Trophoblast cell (in vitro differentiated cells and primary cell): Measurements from ENCODE around the gene GOLGA6L2.
"Not testable (repeated sequence)": the region's sequence is repeated elsewhere in the genome, so short reads cannot be mapped to it uniquely, and the experiment has no call there.

Experiments used
- DNase-seq, 2 donors: peaks; one replicate each; pipeline ENCODE4 v3.0.0-alpha.2; 2016
- H2AFZ ChIP-seq: 2 replicates; pipeline ENCODE4 v1.6.1; 2013; ENCODE audit warnings: low read length, moderate library complexity, mild to moderate bottlenecking; ENCODE audit not compliant: insufficient read depth, poor library complexity
- H2AK5ac ChIP-seq: 2 replicates; pipeline ENCODE4 v1.6.1; 2013; ENCODE audit warnings: mild to moderate bottlenecking, low read length
- H2BK120ac ChIP-seq: 2 replicates; pipeline ENCODE4 v1.6.1; 2013; ENCODE audit warnings: low read length, mild to moderate bottlenecking, moderate library complexity; ENCODE audit not compliant: insufficient read depth, poor library complexity
- H2BK12ac ChIP-seq: 2 replicates; pipeline ENCODE4 v1.6.1; 2013; ENCODE audit warnings: mild to moderate bottlenecking, low read length, moderate library complexity
- H2BK5ac ChIP-seq: 2 replicates; pipeline ENCODE4 v1.6.1; 2013; ENCODE audit warnings: low read length, low read depth, moderate library complexity, mild to moderate bottlenecking; ENCODE audit not compliant: poor library complexity
- H3K14ac ChIP-seq: 2 replicates; pipeline ENCODE4 v1.6.1; 2013; ENCODE audit warnings: mild to moderate bottlenecking, low read length
- H3K18ac ChIP-seq: 2 replicates; pipeline ENCODE4 v1.6.1; 2013; ENCODE audit warnings: mild to moderate bottlenecking, low read length
- H3K23ac ChIP-seq: 2 replicates; pipeline ENCODE4 v1.6.1; 2013; ENCODE audit warnings: low read length
- H3K27ac ChIP-seq: 2 replicates; pipeline ENCODE4 v1.5.1; 2013; ENCODE audit warnings: low read depth, mild to moderate bottlenecking, inconsistent platforms, low read length, moderate library complexity
- H3K27me3 ChIP-seq: 2 replicates; pipeline ENCODE4 v1.6.1; 2013; ENCODE audit warnings: inconsistent platforms, mild to moderate bottlenecking, low read length, moderate library complexity; ENCODE audit not compliant: insufficient read depth
- H3K36me3 ChIP-seq, 2 experiments: 1 replicate in 1 of 2; 2 replicates in 1 of 2; pipeline ENCODE4 v1.6.1; 2013; ENCODE audit warnings: low read length in 2 of 2, mild to moderate bottlenecking in 2 of 2, moderate library complexity in 1 of 2; ENCODE audit not compliant: insufficient read depth in 2 of 2, control insufficient read depth in 1 of 2
- H3K4ac ChIP-seq: 2 replicates; pipeline ENCODE4 v1.6.1; 2013; ENCODE audit warnings: low read depth, mild to moderate bottlenecking, low read length, moderate library complexity
- H3K4me1 ChIP-seq, 2 experiments: 1 replicate in 1 of 2; 2 replicates in 1 of 2; pipeline ENCODE4 v1.6.1; 2013; ENCODE audit warnings: low read length in 2 of 2, mild to moderate bottlenecking in 2 of 2, moderate library complexity in 1 of 2; ENCODE audit not compliant: insufficient read depth in 2 of 2, control insufficient read depth in 1 of 2
- H3K4me2 ChIP-seq: 2 replicates; pipeline ENCODE4 v1.6.1; 2013; ENCODE audit warnings: inconsistent platforms, mild to moderate bottlenecking, low read length, moderate library complexity
- H3K4me3 ChIP-seq: 2 replicates; pipeline ENCODE4 v1.5.1; 2013; ENCODE audit warnings: mild to moderate bottlenecking, low read depth, low read length, inconsistent platforms
- H3K79me1 ChIP-seq: one replicate; pipeline ENCODE4 v1.6.1; 2013; ENCODE audit warnings: low read length
- H3K79me2 ChIP-seq: 2 replicates; pipeline ENCODE4 v1.6.1; 2013; ENCODE audit warnings: low read length, mild to moderate bottlenecking; ENCODE audit not compliant: control insufficient read depth, insufficient read depth, poor library complexity
- H3K9ac ChIP-seq: 2 replicates; pipeline ENCODE4 v1.6.1; 2013; ENCODE audit warnings: mild to moderate bottlenecking, low read length
- H3K9me3 ChIP-seq: 2 replicates; pipeline ENCODE4 v1.6.1; 2013; ENCODE audit warnings: low read depth, mild to moderate bottlenecking, control low read depth, inconsistent platforms, low read length; ENCODE audit not compliant: insufficient read depth
- H4K12ac ChIP-seq: 2 replicates; pipeline ENCODE4 v1.6.1; 2013; ENCODE audit warnings: low read depth, mild to moderate bottlenecking, low read length, moderate library complexity
- H4K8ac ChIP-seq: 2 replicates; pipeline ENCODE4 v1.6.1; 2013; ENCODE audit warnings: low read depth, mild to moderate bottlenecking, low read length, moderate library complexity
- H4K91ac ChIP-seq: one replicate; pipeline ENCODE4 v1.6.1; 2013; ENCODE audit warnings: low read depth, mild to moderate bottlenecking, low read length, moderate library complexity
- WGBS: extraction: QIAGEN DNeasy Blood & Tissue Kit; methylation state at CpG from one replicate; pipeline ENCODE4 v1.1.7; 2013; ENCODE audit warnings: missing lambda C conversion rate; ENCODE audit not compliant: insufficient read length, insufficient coverage; ENCODE audit errors: extremely low coverage; 5-methylcytosine and 5-hydroxymethylcytosine counted together

Gene GOLGA6L2

DNA sequence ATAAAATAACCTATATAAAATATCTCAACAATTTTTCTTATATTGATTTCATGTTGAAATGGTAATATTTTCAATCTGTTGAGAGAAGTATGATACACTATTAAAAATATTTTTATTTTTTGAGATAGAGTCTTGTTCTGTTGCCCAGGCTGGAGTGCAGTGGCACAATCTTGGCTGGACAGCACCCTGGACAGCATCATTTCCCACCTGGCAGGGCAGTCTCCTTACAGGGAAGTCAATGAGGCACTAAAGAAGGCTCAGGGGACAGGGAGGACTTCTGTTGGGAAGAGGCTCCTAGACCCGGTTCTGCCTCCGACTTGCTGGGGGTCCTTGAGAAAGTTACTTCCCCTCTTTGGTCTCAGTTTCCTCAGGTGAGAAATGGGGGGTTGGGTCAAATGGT lies 9.4 kb downstream of the GOLGA6L2 start:
- Histone ChIP-seq H3K27me3 (no peaks in the 10 kb centered on the region), H4K12ac (no peak overlapping the region), H2BK12ac (no peak overlapping the region), H4K91ac (no peak overlapping the region), H3K4ac (no peak overlapping the region), H3K9ac (no peak overlapping the region), H3K9me3 (peaks cover 21% of the 10 kb centered on the region), H3K27ac (no peak overlapping the region), H3K18ac (no peak overlapping the region), H2BK5ac (no peak overlapping the region), H3K79me1 (no peaks in the 10 kb centered on the region), H3K79me2 (no peaks in the 10 kb centered on the region), H2AK5ac (no peak overlapping the region), H2AFZ (no peak overlapping the region), H4K8ac (no peak overlapping the region), H3K4me3 (no peak overlapping the region), H2BK120ac (no peak overlapping the region), H3K14ac (no peak overlapping the region), H3K4me1 (no peaks in the 10 kb centered on the region), H3K23ac (no peak overlapping the region), H3K36me3 (no peaks in the 10 kb centered on the region), H3K4me2 (no peak overlapping the region)
- no CpG with 5 or more reads among the region's 2 CpGs for WGBS
- DNase-seq: no peak

DNA sequence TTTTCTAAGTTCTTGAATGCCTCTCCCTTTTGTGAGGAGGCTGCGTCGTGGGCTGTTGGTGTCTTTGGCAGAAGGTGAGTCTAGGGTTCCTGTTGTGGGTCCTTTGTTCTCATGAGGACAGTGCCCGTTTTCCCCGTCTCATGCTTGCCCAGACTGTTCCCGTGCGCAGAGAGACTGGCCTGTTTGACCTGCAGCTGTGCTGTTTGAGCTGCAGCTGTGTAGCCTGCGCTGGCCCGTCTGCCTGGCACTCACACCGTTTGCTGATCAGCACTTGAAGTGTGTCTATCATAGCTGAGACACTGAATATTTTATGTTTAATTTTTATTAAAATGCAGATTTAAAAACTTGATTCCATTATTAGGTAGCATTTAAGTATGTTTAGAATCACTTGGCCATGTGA lies 9.9 kb downstream of the GOLGA6L2 start:
- Histone ChIP-seq H2AFZ (no peak overlapping the region), H3K9ac (no peak overlapping the region), H3K18ac (no peak overlapping the region), H3K4me3 (no peak overlapping the region), H3K4me2 (no peak overlapping the region), H4K12ac (no peak overlapping the region), H3K4me1 (no peaks in the 10 kb centered on the region), H2AK5ac (no peak overlapping the region), H3K36me3 (no peaks in the 10 kb centered on the region), H3K23ac (no peak overlapping the region), H3K9me3 (peaks cover 21% of the 10 kb centered on the region), H3K14ac (no peak overlapping the region), H2BK12ac (no peak overlapping the region), H3K4ac (no peak overlapping the region), H2BK120ac (no peak overlapping the region), H3K27me3 (no peaks in the 10 kb centered on the region), H3K79me1 (no peaks in the 10 kb centered on the region), H4K91ac (no peak overlapping the region), H2BK5ac (no peak overlapping the region), H4K8ac (no peak overlapping the region), H3K27ac (no peak overlapping the region), H3K79me2 (no peaks in the 10 kb centered on the region)
- DNase-seq: no peak
- no CpG with 5 or more reads among the region's 9 CpGs for WGBS

DNA sequence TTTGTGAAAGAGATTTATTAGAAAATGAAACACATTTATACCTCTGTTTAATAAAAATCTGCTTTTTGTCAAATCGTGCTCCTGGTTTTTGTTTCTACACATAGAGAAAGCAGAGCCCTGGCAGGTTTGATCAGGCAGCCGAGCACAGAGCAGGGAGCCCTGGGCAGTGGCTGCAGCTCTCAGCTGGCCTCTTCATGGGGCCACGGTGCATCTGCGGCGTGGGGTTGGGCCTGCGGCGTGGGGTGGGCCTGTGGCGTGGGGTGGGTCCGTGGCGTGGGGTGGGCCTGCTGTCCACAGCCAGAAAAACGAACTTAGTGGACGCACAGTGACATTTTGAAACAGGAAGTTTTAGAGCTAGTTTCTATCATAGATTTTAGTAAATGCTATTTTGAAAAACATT lies 10.6 kb downstream of the GOLGA6L2 start:
- Histone ChIP-seq H3K4me3 (no peak overlapping the region), H2BK120ac (no peak overlapping the region), H2BK5ac (no peak overlapping the region), H3K9me3 (peaks cover 20% of the 10 kb centered on the region), H3K9ac (no peak overlapping the region), H3K27me3 (no peaks in the 10 kb centered on the region), H3K4me2 (no peak overlapping the region), H3K79me2 (no peaks in the 10 kb centered on the region), H4K91ac (no peak overlapping the region), H4K12ac (no peak overlapping the region), H3K27ac (no peak overlapping the region), H2AFZ (no peak overlapping the region), H2AK5ac (no peak overlapping the region), H3K18ac (no peak overlapping the region), H3K4me1 (no peaks in the 10 kb centered on the region), H3K36me3 (no peaks in the 10 kb centered on the region), H4K8ac (no peak overlapping the region), H3K4ac (no peak overlapping the region), H2BK12ac (no peak overlapping the region), H3K14ac (no peak overlapping the region), H3K23ac (no peak overlapping the region), H3K79me1 (no peaks in the 10 kb centered on the region)
- no CpG with 5 or more reads among the region's 12 CpGs for WGBS
- DNase-seq: no peak

DNA sequence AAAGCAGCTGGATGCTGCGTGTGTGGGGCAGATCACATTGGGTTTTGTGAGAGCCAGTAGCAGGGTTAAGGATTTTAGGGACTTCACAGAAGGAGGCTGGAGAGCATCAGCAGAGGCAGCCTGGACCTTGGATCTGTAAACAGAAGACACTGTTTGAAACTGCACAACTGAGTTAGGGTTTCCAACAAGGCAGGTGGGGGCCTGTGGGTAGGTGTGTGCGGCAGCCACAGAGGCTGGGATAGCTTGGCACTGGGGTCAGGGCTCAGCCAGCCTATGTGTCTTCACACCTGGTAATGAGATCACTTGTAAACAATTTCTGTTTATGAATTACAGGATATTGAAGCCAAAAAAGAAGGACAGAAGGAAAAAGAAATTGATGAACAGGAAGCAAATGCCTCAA lies 12.3 kb downstream of the GOLGA6L2 start:
- H3K4me1 ChIP-seq, H4K12ac ChIP-seq, H4K8ac ChIP-seq, H3K4ac ChIP-seq, H3K27ac ChIP-seq, H4K91ac ChIP-seq, H3K14ac ChIP-seq, H2BK120ac ChIP-seq, H3K27me3 ChIP-seq, DNase-seq, H2BK12ac ChIP-seq, H3K4me2 ChIP-seq, H3K4me3 ChIP-seq, H3K79me1 ChIP-seq, H3K9me3 ChIP-seq, H3K23ac ChIP-seq, H3K36me3 ChIP-seq, H2AFZ ChIP-seq, H3K9ac ChIP-seq, H2BK5ac ChIP-seq, H3K79me2 ChIP-seq, H3K18ac ChIP-seq, H2AK5ac ChIP-seq: not testable (repeated sequence)
- WGBS: no CpG with 5 or more reads among the region's 2 CpGs
